Activated CD4-positive, alpha-beta T cell treated with anti-CD3 and anti-CD28 coated beads, Interleukin-2, amount 50 U/mL, for 1 hour (primary cell): ENCODE measurements around the gene STX11.

Source experiments
- DNase-seq: peaks from one replicate; pipeline ENCODE4 v3.0.0-alpha.2; 2020

STX11 gene

GRCh38 chr6:144216668-144217218, 66.4 kb downstream of the STX11 start:
- no peak for DNase-seq

DNA sequence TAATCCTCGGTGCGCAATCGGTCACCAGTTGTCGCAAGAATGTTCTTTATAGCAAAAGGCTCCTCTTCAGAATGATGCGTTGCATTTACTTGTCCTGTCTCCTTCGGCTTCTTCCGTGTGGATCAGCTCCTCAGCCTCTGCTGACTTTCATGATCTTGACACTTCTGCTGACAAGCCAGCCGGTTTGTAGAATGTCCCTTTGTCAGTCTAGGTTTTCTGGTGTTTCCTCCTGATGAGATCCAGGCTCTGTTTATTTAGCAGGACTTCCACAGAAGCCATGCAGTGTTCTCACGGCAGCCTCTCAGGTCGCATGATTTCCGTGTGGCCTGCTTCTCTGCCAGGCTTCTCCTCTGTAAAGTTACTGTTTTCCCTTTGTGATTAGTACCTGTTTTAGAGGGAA, 66.9 kb downstream of the STX11 start:
- DNase-seq = no peak

DNA sequence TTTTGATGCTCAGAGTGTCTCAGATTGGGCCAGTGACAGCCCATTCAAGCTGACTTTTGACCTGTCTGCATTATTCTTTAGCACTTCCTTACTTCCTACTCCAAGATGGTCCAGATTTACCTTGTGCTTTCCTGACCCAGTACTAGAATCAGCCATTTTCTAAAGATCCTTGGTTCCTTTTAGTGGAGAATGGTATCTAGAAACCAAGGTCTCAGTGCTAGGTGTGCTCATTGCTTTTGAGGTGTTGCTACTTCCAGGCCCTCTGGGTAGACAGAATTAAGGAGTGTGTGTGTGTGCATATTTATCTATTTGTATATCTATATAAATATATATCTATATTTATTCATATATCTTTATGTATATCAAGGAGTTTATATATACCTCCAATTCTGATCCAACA, 67.5 kb downstream of the STX11 start:
- DNase-seq = no peak

DNA sequence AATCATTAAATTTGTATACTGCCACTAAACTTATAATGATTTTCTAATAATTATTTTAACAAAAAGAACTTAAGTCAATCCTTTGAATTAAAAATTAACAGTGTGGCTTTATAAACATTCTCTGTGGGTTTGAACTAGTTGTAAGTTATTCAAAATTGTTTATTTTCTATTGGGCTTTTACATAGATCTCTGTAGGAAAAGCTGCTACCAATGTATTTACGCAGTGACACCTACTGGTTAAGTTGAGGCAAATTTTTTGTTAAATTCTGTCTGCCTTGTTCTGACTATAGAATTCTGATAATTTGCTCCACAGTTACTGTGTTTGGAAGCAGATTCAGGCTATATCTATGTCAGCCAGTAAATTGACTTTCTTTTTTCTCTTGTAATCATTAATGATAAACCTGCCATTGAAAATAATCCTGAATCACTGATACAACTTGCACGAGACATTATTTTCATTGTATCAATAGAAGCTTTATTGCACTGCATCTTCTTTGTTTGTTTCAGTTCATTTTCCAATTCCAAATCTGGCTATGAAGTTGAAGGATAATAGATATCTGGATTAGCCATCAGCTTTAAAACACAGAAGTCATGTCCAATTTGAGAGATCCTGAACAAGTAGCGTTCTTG, 68.9 kb downstream of the STX11 start:
- DNase-seq = no peak

DNA sequence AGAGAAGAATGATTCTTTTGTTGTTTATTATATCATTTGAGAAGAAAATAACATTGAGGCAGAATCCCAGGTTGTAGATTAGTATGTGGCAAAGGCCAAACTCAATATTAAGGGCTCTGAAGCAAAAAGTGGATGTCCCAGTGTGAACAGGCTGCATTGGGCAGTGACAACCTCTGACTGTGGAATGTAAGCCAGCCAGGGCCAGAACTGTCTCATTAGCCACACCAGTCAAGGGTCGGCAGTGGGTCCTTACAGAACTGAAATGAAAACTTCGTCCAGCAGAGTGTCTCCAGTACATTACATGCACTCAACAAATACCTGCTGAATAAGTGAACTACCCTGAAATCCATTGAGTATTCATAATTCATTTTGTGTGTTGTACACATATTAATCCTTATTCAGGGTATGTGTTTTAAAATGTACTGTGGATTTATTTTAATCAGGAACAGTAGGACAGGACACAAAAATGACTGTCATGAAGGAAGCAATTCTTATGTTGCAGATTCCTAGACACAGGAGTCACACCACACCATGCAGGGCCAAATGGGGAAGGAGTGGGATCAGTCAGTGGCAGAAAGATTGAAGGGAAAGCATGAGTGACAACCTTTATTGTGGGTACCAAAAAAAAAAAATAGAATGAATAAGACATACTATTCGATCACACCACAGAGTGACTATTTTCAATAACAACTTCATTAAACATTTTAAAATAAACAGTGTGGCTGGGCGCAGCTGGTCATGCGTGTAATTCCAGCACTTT, 69.9 kb downstream of the STX11 start:
- no peak for DNase-seq

DNA sequence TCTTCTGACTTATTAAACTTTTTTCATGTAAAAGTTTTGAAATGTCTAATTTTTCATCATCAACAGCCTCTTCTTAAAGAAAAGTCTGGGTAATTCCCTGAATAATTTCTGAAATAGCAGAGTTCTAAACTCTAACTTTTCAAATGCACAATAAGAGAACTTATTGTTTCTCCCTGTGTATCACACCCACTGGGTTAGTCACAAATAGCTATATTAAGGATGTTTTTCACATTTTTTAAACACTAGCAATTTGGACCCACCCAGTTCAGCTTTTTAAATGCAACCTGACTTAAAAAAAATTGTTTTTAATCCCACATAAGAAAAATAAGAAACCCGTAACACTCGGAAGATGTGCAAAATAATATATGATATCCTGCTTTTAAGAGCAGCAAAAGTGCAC, 73.4 kb downstream of the STX11 start:
- no peak for DNase-seq

DNA sequence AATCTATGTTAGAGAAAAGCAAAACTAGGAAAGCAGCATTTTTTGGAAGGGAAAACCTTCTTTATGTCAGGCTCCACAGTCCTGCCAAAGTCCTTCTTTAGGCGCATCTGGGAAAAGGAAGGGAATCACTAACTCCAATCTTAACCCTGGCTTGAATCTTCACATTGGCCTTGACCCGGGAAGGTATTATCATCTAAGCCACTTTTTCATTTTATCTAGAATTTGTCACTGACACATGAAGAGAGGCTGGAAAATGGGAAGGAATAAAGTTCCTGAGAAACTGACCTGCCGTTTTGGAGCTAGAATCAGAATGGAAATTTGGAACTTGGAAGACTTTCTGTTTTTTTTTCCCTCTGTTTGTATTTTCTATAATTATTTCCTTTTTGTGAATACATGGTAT, 81.4 kb downstream of the STX11 start:
- DNase-seq = no peak

DNA sequence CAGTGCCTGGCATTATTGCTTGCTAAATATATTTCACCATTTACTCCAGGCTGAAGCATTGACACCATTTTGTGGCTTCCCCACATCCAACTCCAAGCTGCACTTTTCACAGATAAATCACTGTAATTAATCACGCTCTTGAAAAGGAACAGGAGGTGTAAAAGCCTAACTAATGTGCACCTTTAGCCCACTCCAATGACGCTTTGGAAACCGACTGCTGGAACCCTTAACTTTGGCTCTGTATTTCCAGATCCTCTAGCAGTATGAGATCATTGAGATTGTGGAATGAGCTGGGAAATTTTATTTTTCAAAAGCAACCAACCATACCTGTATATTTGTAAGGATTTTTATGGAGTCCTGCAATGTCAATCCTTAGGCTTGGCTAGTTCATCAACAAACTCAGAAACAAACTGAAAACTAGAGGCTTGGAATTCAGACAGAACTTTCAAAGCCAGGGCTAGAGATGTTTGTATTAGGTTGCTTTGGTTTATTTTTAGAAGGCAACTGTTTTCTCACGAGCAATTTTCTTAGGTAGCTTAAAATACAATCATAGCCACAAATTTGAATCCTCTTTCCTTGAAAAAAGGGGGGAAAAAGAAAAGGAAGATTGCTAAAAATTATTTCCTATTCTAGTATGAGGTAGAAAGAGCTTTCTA, 82.0 kb downstream of the STX11 start:
- DNase-seq = no peak

DNA sequence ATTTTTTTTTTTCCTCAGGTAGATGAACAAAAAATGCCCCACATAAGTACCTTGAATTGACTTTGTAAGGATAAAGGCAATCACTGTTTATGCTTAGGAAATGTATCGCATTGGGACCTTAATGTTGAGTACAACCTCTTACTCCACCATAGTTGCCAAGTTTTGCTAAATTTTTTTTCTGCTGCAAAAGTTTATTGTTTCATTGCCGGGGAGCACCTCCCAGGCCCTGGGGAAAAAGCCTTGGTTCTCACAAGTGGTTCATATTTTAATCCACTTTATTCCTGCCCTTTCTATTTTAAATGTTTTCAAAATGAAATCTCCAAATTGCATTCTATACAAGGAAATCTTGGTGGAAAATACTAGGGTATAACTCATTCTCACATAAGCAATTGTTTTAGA, 82.5 kb downstream of the STX11 start:
- no peak for DNase-seq

DNA sequence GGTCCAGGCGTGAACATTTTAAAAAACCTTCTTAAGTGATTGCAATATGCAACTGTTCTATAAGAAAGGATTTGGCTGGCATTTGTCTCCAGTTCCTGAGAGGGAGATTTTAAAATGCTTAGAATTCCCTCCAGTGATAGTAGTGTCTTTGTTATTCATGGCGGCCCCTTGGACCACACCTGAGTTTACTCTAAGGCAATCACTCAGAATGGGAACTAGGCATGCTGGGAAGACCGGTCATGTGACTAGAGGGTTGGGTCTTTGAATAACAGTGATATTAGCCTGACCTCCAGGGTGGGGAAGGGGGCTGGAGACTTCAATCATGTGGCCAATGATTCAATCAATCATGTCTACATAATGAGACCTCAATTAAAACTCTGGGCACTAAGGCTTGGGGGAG, 84.1 kb downstream of the STX11 start:
- DNase-seq = no peak

GRCh38 chr6:144234935-144235334, 84.6 kb downstream of the STX11 start:
- DNase-seq = no peak
